ENCODE data around the gene FAM25A.

The FAM25A gene

DNA sequence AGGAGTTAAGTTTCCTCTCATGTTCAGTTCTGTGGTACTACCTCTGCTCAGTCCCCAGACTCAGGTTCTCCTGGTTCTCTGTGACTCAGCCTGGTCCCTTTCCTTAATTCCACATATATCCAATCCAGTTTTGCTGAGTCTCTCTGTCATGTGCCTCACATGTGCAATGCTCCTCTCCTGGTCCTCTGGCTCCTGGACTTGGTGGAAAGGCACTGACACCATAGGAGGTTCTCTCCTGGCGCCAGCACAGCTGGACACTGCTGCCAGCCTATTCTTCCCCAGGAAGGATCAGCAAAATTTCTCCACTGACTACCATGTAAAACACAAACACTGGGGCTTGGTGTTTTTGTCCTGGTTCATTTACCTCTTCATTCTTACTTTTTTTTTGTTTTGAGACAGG, 46.8 kb downstream of the FAM25A start:
- no peak for DNase-seq

DNA sequence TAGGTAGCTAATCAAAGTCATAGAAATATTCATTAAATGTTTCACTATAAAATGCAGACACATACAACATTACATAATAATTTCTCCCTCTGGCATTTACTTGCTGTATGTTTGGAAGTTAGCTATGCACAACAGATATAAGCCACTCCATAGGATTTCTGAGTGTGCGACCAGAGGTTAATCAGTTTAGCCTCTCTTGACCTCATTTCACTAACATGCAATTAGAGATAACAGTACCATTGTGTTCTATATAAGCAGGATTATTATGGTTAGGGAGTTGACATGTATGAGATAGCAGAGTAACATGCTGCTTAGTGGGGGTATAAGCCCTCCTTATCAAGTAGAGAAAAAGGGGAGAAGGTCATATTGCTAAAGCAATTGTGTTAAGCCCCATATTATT, 48.2 kb downstream of the FAM25A start:
- no peak for DNase-seq

DNA sequence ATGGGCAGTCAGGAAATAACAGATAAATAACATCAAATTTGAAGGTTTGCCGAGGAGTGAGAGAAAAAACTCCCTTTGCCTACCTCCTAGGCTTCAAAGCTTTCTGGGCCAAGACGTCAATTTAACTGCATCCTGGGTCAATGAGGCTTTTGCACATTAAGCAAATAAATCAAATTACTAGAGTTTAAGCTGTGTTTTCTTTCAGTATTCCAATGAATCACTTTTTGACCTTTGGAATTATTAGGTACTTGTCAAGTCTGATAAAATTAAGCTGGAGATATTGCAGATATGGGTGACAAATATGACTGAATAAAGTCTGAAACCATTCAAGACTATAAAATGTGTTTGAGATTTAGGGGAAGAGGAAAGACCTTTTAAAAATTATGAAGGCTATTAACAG, 52.4 kb downstream of the FAM25A start:
- DNase-seq, result no peak

All from NCI-H345 (cell line).